Stomach (tissue), 4 donors: ENCODE data around the gene RNF146.
"Not testable (repeated sequence)": the region's sequence is repeated elsewhere in the genome, so short reads cannot be mapped to it uniquely, and the experiment has no call there.

Experiments
- CTCF ChIP-seq, 7 experiments: fragments of 450-650 bp in 4 of 7; fragments of 200-600 bp in 3 of 7; sonication (generic) in 3 of 7; IDR thresholded peaks; one replicate each; pipeline ENCODE4 v1.5.1; 2016 to 2019; ENCODE audit warnings: antibody characterized with exemption in 7 of 7, control low read depth in 2 of 7, mild to moderate bottlenecking in 1 of 7
- EP300 ChIP-seq: sonication (generic); formaldehyde crosslinking; IDR thresholded peaks from one replicate; pipeline ENCODE4 v1.6.1; 2017; ENCODE audit warnings: antibody characterized with exemption
- POLR2A ChIP-seq, 4 donors: fragments of 450-650 bp; IDR thresholded peaks; one replicate each; pipeline ENCODE4 v1.6.1; 2016; ENCODE audit warnings: antibody characterized with exemption in 4 of 4, control low read depth in 2 of 4, mild to moderate bottlenecking in 1 of 4, moderate library complexity in 1 of 4
- POLR2AphosphoS5 ChIP-seq, 3 donors: sonication (generic); formaldehyde crosslinking; IDR thresholded peaks; one replicate each; pipeline ENCODE4 v1.6.1; 2016; ENCODE audit warnings: antibody characterized with exemption in 3 of 3

- not testable (repeated sequence) for TF ChIP-seq CTCF (IDR thresholded peaks at IDR 0.05); POLR2AphosphoS5 (IDR thresholded peaks at IDR 0.05); POLR2A (IDR thresholded peaks at IDR 0.05); EP300
Observed at GRCh38 chr6:127331256-127331655, 64.6 kb downstream of the RNF146 start.
